Measurements from ENCODE around the gene PLCH2.

Gene PLCH2

DNA sequence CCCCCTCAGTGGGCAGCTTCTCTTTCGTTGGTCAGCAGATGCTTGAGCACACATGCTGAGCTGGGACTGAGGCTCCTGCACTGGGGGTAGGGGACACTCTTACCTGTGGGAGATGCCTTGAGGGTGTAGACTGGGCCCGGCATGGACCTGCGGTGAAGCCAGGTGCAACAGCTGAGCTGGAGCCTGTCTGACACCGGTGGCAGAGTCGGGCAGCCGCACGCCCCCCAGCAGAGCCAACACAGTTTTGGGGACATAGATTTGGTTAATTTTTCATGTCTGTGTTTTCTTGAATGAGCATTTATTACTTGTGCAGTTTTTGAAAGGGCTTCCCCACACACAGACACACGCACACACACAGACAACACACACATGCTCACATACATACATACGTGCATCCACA is 59.9 kb downstream of the PLCH2 start:
- Mint-ChIP-seq H3K27me3 (peaks cover 21% of the 10 kb centered on the region), H3K4me3 (no peak overlapping the region), H3K9me3 (no peaks in the 10 kb centered on the region), H3K27ac (peak overlapping the region in 1 of 2 donors; percentile 21), H3K4me1 (peaks cover 3% of the 10 kb centered on the region)
- DNase-seq, result no peak
- no peak for ATAC-seq

DNA sequence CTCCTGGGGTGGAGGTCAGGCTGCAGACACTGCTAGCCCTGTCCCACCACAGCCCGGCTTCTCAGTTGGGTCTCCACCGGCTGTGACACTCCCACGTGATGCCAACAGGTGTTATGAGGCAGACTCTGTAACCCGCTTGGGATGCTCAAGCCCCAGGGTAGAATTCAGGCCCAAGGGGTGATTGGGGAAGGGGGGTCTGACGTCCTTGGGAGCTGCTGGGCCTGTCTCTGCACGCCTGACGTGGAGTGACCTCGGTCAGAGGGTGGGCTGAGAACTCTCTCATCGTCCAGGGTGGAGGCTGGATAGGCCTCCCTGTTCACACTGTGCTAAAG is 61.7 kb downstream of the PLCH2 start:
- Mint-ChIP-seq H3K27me3 (peaks cover 7% of the 10 kb centered on the region), H3K27ac (no peak overlapping the region), H3K9me3 (no peaks in the 10 kb centered on the region), H3K4me3 (no peak overlapping the region), H3K4me1 (peaks cover 16% of the 10 kb centered on the region)
- ATAC-seq (no peak), DNase-seq (no peak)

DNA sequence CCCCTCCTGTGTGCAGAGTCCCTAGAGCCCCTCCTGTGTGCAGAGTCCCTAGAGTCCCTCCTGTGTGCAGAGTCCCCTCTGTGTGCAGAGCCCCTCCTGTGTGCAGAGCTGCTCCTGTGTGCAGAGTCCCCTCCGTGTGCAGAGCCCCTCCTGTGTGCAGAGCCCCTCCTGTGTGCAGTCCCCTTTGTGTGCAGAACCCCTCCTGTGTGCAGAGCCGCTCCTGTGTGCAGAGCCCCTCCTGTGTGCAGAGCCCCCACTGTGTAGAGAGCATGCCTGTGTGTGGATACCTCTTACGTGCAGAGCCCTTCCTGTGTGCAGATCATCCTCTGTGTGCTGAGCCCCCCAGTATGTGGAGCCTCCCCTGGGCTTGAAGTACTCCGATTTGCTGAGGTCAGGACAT is 62.3 kb downstream of the PLCH2 start:
- H3K9me3 Mint-ChIP-seq, result no peaks in the 10 kb centered on the region
- H3K4me1 Mint-ChIP-seq, result peaks cover 21% of the 10 kb centered on the region
- peaks cover 3% of the 10 kb centered on the region for H3K27me3 Mint-ChIP-seq
- no peak overlapping the region for H3K4me3 Mint-ChIP-seq
- ATAC-seq (no peak), DNase-seq (no peak)
- no peak overlapping the region for H3K27ac Mint-ChIP-seq

DNA sequence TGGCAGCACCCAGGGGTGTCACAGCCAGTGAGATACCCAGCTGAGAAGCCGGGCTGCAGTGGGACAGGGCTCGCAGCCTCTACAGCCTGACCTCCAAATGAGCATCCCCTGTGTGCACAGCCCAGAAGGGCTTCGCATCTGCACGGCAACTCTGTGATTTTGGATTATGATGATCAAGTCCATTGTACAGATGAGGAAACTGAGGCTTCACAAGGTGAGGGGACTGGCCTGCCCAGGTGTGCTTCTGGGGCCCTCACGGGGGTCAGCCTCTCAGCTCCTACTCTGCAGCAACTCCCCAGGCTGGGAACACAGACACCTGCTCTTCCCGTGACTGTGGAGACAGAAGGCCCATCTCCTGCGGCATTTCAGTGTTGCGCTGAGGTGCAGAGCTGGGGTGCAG is 62.8 kb downstream of the PLCH2 start:
- Mint-ChIP-seq H3K27me3 (no peaks in the 10 kb centered on the region), H3K4me3 (no peak overlapping the region), H3K9me3 (no peaks in the 10 kb centered on the region), H3K27ac (no peak overlapping the region), H3K4me1 (peaks cover 26% of the 10 kb centered on the region)
- ATAC-seq (no peak), DNase-seq (no peak)

DNA sequence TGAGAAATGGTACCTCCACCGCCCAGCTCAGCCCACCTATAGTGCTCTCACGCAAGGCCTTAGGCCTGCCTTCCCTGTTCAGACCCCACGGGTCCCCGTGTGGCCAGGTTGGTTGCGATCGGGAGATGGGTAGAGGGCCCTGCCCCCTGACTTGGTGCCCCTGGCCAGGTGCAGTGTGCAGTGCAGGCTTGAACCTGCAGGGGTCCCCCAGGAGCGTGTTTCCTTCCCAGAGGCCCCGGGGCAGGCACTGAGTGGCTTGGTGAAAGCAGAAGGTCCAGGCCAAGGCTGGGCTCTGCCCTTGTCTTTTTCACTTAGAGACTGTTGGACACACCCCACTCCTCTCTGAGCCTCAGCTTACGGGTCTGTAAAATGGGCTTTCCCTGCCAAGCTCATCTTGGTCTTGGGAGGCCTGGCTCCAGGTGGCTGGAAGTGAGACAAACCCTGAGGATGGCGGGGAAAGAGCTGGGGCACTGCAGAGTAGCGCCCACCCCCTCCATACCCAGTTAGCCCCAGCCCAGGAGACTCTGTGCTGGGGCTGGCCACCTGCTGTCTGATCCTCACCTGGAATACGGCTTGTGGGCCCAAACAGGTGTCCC is 63.3 kb downstream of the PLCH2 start:
- H3K27me3 Mint-ChIP-seq, result no peaks in the 10 kb centered on the region
- H3K4me1 Mint-ChIP-seq, result peaks cover 31% of the 10 kb centered on the region
- H3K27ac Mint-ChIP-seq, result no peak overlapping the region
- no peaks in the 10 kb centered on the region for H3K9me3 Mint-ChIP-seq
- H3K4me3 Mint-ChIP-seq, result no peak overlapping the region
- DNase-seq (peak; percentile 46 to 52), ATAC-seq (peak; percentile 50)

DNA sequence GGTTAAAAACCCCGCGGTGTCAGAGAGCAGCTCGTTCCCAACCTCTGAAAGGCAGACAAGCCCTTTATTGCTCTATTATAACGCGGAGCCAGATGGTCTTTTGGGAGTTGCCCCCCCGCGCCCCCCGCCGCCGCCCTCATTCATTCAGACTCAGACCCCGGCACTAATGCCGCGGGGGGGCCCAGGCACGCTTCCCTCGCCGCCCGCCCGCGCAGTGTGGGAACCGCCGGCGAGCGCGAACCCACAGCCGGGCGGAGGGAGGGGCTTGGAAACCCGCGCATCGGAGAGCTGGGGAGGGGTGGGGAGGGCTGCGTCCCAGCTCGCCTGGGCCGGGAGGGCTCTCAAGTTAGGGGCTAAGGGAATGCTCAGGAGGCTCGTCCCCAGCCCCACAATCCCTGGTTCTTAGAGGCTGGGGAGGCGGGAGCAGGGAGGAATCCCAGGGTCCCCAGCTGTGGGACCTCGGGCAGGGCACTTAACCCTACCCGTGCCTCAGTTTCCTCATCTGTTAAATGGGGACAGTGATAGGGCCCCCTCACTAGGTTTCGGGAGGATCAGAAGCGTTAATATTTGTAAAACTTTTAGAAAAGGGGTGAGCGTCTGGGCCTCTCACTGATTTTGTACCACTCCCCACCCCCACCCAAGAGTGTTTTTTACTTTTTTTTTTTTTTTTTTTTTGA is 64.9 kb downstream of the PLCH2 start:
- no peak for DNase-seq
- ATAC-seq, result no peak
- Mint-ChIP-seq H3K27ac (no peak overlapping the region), H3K4me3 (peak overlapping the region in 1 of 2 donors; percentile 50), H3K27me3 (no peaks in the 10 kb centered on the region), H3K9me3 (no peaks in the 10 kb centered on the region), H3K4me1 (peaks cover 46% of the 10 kb centered on the region)

DNA sequence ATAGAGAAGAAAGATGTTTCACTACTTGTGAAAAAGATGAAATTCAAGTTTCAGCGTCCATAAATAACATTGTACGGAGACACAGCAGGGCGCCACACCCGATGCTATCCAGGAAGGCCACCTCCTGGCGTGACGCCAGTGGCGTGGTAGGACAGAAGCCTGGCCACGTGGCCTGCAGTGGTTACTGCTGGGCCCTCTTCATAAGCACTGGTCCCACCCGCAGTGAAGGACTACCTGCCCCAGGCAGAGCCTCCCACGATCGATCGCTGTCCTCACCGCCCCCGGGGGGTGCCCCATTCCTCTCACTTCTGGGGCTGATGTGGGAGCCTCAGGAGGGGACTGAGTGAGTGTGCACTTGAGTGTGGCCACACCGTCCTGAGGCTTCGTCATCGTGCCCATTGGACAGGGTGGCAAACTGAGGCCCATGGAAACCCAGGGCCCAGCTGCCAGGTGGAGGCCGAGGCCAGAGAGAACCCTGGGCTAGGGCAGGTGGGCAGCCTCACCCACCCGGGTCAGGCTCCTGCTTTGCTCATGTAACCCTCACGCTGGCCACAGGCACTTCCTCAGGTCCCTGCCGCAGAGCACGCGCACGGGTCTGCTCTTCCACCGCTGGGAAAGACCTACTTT is 65.6 kb downstream of the PLCH2 start:
- ATAC-seq (no peak), DNase-seq (no peak)
- Mint-ChIP-seq H3K9me3 (no peaks in the 10 kb centered on the region), H3K4me3 (no peak overlapping the region), H3K27me3 (no peaks in the 10 kb centered on the region), H3K27ac (no peak overlapping the region), H3K4me1 (peaks cover 48% of the 10 kb centered on the region)

DNA sequence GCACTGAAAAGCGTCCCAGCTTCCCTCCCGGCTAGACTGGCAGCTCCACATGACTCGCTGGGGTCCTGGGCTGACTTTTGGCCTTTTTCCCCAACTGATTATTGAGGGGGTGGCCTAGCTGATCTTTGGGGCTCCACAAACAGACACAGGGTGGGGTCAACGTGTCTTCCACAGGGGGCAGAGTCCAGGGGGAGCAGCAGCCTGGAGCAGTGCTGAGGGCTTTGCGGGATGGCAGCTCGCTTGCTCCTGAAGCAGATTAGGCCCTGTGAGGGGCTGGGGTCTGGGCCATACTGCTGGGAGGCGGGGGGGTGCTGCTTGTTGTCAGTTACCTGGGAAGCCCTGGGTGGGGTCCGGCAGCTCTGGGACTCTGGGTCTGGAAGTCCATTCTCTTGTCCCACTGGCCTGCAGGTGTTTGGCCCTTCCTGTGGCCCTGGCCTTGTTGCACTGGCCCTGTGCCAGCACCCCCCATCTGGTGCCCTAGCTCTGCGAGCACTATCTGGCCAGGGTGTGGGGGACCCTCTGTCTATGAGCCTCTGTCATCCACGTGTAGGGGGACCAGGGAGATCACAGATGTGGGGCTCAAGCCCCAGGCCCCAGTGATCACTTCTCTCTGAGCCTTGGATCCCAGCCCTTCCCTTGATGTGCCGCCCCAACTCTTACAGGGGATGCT is 66.3 kb downstream of the PLCH2 start:
- H3K27me3 Mint-ChIP-seq, result no peaks in the 10 kb centered on the region
- no peaks in the 10 kb centered on the region for H3K9me3 Mint-ChIP-seq
- H3K4me1 Mint-ChIP-seq, result peaks cover 48% of the 10 kb centered on the region
- DNase-seq (no peak), ATAC-seq (no peak)
- H3K27ac Mint-ChIP-seq, result no peak overlapping the region
- H3K4me3 Mint-ChIP-seq, result no peak overlapping the region

DNA sequence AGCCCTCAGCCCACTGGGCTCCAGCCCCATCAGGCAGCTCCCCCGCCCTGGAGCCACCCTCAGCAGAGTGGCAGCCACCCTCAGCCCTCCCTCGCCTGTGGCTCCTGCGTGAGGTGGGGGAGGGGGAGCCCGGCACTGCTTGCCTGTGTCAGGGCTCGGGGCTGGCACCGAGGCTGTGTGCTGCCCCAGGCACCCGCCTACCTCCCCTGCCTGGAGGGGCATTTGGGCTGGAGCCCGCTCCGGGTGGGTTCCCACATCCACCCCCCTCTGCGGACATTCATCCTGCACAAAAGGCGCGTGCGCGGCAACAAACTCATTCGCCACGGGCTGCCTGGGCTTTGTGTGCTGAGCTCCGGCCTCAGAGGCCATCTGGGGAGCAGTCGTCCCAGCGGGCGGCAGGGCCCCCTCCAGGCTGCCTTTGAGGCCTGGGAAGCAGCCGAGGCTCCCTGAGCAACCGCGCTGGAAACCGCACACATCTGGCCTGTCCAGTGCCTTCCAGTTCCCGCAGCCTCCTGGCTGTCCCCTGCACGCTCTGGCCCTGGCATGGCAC is 67.5 kb downstream of the PLCH2 start:
- Mint-ChIP-seq H3K27me3 (no peaks in the 10 kb centered on the region), H3K4me1 (peaks cover 48% of the 10 kb centered on the region), H3K4me3 (peak overlapping the region in 1 of 2 donors; percentile 51), H3K27ac (peak overlapping the region in 1 of 2 donors; percentile 12), H3K9me3 (no peaks in the 10 kb centered on the region)
- peak in 1 of 2 donors; percentile 40 for DNase-seq
- no peak for ATAC-seq

DNA sequence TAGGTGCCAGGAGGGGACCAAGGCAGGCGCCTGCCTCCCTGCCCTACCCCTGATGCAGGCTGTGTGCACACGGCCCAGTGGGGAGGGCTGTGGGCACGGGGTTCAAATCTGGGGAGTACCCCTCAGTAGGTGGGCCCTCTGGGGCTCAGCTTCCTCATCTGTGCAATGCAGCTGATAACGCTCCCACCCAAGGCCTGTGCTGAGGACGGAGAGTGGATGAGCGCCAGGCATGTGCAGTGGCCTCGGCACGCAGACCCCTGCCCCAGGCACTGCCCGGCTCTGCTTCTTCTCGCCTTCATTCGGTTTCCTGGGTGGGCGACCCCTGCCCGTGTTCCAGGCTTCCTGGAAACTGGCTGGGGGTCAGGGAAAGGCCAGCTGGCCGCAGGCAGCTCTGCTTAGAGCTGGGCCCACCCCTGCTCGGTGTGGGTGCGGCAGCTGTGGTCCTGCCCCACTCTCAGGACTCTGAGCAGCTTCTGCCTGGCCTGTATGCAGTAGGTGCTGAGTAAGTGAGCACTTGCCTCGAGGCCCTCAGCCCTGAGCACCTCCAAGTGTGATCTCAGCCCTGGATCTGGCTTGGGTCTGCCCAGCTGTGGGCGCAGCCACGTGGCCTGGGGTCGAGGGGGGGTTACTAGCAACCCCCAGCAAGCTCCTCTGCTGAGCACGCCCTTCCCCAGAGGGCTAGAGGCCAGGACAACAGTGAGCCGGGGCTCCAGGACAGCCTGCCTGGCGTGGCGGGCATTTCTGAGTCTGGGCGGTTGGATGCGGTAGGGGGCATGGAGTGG is 68.2 kb downstream of the PLCH2 start:
- H3K9me3 Mint-ChIP-seq, result no peaks in the 10 kb centered on the region
- peaks cover 54% of the 10 kb centered on the region for H3K4me1 Mint-ChIP-seq
- ATAC-seq, result no peak
- DNase-seq, result no peak
- H3K27ac Mint-ChIP-seq, result peak overlapping the region in 1 of 2 donors; percentile 12
- H3K27me3 Mint-ChIP-seq, result no peaks in the 10 kb centered on the region
- H3K4me3 Mint-ChIP-seq, result peak overlapping the region in 1 of 2 donors; percentile 51

DNA sequence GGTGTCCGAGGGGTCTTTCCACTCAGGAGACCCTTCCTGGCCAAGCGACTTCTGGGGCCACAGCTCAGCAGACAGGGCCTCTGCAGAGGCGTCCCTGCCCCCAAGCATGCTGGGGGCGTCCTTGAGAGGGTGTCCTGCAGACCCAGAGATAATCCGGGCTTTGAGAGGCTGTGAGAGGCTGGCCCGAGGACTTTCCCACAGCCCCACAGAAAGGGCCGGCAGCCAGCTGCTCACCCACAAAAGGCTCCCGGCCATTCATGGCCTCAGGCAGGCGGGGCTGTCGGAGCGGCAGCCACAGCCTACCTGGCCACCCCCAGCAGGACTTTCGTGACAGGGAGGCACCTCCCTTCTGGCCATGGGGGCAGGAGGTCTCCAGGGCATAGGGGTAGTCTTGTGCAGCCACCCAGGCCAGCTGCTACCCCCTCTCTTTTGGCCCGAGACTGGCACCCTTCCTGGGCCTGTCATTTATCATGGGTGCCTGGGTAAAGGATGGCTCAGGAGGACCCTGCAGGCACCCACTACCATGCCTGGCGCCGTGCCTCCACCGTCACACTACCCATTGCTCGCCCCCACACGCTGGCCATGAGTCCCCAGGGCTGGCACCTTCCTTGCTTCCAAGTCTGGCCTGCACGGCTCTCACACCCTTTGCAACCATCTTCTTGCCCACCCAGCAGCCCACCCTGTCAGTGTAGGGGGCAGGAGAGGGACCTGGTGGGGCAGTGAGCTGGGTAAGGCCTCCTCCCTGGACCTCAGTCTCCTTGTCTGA is 69.0 kb downstream of the PLCH2 start:
- peak overlapping the region in 1 of 2 donors; percentile 27 for H3K27ac Mint-ChIP-seq
- peak overlapping the region; percentile 26 to 78 for H3K4me3 Mint-ChIP-seq

DNA sequence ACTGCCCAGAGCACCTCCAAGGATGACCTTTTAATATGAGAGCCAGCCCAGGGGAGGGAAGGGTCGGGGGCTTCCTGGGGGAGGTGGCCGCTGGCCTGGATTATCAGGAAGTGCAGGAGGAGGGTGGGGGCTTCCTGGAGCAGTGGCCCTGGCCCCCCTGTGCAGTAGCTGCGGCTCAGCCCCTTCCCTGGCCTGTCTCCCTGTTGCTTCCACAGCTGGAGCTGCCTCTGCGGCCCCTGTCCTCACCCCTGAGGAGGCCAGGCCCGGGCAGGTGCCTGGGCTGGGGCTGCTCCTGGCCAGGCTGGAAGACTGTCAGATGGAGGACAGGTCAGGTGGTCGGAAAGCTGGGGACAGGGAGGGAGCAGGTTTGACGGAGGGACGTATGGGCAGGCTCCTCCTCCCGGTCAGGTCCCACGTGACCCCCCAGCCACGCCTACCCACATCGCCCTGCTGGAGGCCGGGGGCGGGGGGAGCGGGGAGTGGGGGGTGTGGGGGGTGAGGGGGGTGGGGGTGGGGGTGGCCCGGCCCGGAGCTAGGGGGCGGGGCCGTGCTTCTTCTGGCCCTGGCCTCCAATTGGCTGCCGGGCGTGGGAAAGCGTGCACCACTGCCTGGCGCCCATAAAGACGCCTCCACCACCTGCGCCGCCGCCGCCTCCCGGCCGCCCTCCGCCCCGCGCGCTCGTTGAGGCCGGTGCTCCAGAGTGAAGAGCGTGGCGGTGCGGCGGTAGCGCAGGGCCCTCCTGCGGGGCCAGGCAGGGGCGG is 69.8 kb downstream of the PLCH2 start:
- ATAC-seq (peak; percentile 48), DNase-seq (peak; percentile 92)
- Mint-ChIP-seq H3K27me3 (no peaks in the 10 kb centered on the region), H3K4me3 (peak overlapping the region; percentile 91 to 93), H3K9me3 (no peaks in the 10 kb centered on the region), H3K4me1 (peaks cover 67% of the 10 kb centered on the region), H3K27ac (peak overlapping the region in 1 of 2 donors; percentile 33)

More for the DNA sequence above, 69.0 kb downstream of the PLCH2 start:
- Mint-ChIP-seq H3K9me3 (no peaks in the 10 kb centered on the region), H3K27me3 (no peaks in the 10 kb centered on the region), H3K4me1 (peaks cover 61% of the 10 kb centered on the region)
- ATAC-seq (no peak), DNase-seq (no peak)

DNA sequence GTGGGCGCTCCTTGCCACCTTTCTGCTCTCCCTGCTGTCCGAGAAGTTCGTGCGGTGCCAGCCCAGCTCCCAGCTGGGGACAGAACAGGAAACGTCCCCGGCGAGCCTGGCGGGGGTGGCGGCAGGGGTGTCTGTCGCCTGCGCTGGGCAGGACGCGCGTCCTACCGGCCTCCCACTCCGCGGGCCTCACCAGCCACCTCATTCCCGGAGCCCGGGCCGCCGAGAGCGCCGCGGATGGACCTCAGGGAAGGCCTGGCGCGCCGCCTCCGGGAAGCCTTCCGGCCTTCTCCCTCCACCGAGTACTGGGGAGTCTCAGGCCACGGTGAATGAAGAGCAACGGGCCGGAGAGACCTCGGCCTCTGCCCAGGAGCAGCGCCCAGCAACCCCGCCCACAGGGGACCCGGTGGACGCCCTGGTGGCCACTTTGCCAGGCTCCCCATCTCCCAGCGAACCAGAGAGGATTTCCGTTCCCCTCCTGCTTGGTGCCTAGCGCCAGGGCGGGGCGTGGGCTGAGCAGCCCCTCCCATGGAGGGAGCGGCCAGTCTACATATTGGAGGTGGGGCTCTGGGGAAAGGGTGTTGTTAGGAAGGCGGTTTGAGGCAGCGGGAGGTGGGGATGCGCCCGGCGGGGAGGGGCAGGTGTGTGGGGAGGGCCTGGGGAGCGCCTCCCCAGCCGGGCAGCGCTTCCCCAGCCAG is 70.6 kb downstream of the PLCH2 start:
- peak; percentile 81 to 91 for DNase-seq
- Mint-ChIP-seq H3K4me3 (peak overlapping the region; percentile 91 to 93), H3K4me1 (peaks cover 65% of the 10 kb centered on the region)

More for the DNA sequence above, 70.6 kb downstream of the PLCH2 start:
- peak overlapping the region; percentile 89 to 96 for H3K27ac Mint-ChIP-seq
- peak; percentile 64 for ATAC-seq
- H3K9me3 Mint-ChIP-seq, result no peaks in the 10 kb centered on the region
- H3K27me3 Mint-ChIP-seq, result no peaks in the 10 kb centered on the region
